ENCODE data around the gene SELENOM.

DNA sequence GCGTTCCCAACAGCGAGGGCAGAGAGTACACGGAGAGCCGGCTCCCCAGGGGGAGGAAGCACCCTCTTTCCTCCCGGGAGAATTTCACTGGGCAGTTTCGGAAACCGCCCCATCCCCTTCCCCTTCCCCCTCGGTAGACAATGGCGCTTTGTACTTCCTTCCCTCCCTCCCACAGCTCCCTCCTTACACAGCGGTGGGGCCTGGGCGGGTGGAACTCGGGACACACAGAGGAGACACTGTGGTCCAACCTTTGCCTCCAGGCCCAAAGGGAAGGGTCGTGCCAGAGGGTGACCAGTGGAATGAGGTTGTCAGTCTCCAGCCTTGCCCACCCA is 21.9 kb downstream of the SELENOM start:
- TF ChIP-seq, protein P1, sequence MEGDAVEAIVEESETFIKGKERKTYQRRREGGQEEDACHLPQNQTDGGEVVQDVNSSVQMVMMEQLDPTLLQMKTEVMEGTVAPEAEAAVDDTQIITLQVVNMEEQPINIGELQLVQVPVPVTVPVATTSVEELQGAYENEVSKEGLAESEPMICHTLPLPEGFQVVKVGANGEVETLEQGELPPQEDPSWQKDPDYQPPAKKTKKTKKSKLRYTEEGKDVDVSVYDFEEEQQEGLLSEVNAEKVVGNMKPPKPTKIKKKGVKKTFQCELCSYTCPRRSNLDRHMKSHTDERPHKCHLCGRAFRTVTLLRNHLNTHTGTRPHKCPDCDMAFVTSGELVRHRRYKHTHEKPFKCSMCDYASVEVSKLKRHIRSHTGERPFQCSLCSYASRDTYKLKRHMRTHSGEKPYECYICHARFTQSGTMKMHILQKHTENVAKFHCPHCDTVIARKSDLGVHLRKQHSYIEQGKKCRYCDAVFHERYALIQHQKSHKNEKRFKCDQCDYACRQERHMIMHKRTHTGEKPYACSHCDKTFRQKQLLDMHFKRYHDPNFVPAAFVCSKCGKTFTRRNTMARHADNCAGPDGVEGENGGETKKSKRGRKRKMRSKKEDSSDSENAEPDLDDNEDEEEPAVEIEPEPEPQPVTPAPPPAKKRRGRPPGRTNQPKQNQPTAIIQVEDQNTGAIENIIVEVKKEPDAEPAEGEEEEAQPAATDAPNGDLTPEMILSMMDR (conservative IDR thresholded peaks at IDR 0.05; ENCODE audit: low read depth, low read length): no peak
- no peak for TF ChIP-seq EZH2 (IDR thresholded peaks at IDR 0.05; ENCODE audit: borderline replicate concordance, low read depth, low read length, poor library complexity, severe bottlenecking)

All from A673 (cell line).